Prostate gland (tissue), 2 donors: Measurements from ENCODE around the gene KDM4C. TPM values are rescaled to one million over a fixed set of nuclear protein-coding genes. Genes with fewer than 3 reads are reported as not detected.

Experiments
- DNase-seq: peaks from one replicate; pipeline ENCODE4 v3.0.0-alpha.2; 2019; ENCODE audit warnings: low spot score
- H3K27ac ChIP-seq, 2 donors: fragments of 200-600 bp; sonication (generic); 2 replicates each; pipeline ENCODE4 v1.5.1; 2017 to 2019
- H3K27me3 ChIP-seq: fragments of 200-600 bp; sonication (generic); replicated peaks from 2 replicates; pipeline ENCODE4 v1.5.1; 2019; ENCODE audit not compliant: insufficient read depth
- H3K36me3 ChIP-seq, 2 donors: fragments of 200-600 bp; sonication (generic); 1 replicate in 1 of 2; 2 replicates in 1 of 2; pipeline versions ENCODE4 v1.5.1 to v1.8.1; 2017 to 2019
- H3K4me1 ChIP-seq: fragments of 200-600 bp; sonication (generic); replicated peaks from 2 replicates; pipeline ENCODE4 v1.5.1; 2019
- H3K4me3 ChIP-seq, 2 donors: fragments of 200-600 bp; sonication (generic); 2 replicates each; pipeline ENCODE4 v1.5.1; 2017 to 2019
- H3K9me3 ChIP-seq: fragments of 200-600 bp; sonication (generic); 2 replicates; pipeline ENCODE4 v1.5.1; 2017
- POLR2A ChIP-seq: fragments of 450-650 bp; IDR thresholded peaks from one replicate; pipeline ENCODE4 v1.6.1; 2016; ENCODE audit warnings: antibody characterized with exemption, mild to moderate bottlenecking
- POLR2AphosphoS5 ChIP-seq: sonication (generic); formaldehyde crosslinking; IDR thresholded peaks from one replicate; pipeline ENCODE4 v1.6.1; 2017; ENCODE audit warnings: antibody characterized with exemption
- WGBS: methylation state at CpG from one replicate; pipeline ENCODE4 v1.1.5; 2018; 5-methylcytosine and 5-hydroxymethylcytosine counted together
- intact Hi-C: fragments of 100-400 bp; cut with DNase I; formaldehyde crosslinking; loops from one replicate; pipeline ENCODE4 v1.14.2; 2022
- total RNA-seq, 2 donors: library from RNA; depleted of rRNA; stranded (reverse); fragments of >200 nt; gene quantifications; one replicate each; pipeline ENCODE4 v1.1.0, GENCODE V29; 2016
- TF ChIP-seq, protein P1 (sequence below), 4 experiments: fragments of 200-600 bp in 2 of 4; fragments of 450-650 bp in 2 of 4; sonication (generic) in 2 of 4; IDR thresholded peaks; 1 replicate in 3 of 4; 2 replicates in 1 of 4; pipeline ENCODE4 v1.5.1; 2016 to 2019; ENCODE audit warnings: antibody characterized with exemption in 4 of 4, mild to moderate bottlenecking in 2 of 4, moderate library complexity in 2 of 4

KDM4C gene
- total RNA-seq, 2 donors from 2014 or later = 18.1 to 27.7 TPM

DNA sequence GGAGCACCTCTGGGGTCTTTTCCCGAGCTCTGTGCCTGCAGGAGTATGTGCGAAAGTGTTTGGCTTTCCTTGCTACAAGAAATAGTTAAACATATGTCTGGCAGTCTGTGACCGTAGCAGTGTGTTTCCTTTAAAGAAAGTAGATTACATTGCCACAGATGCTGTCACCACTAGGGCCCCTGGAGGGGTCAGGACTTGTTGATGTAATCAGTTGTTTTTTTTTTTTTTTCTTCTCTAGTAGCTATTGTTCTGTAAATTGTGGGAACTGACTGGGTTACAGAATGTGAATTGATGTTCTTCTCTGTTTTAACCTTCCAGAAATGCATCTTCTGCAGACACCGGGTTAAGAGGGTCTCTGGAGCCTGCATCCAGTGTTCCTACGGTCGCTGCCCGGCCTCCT, 345.6 kb downstream of the KDM4C start:
- intact Hi-C loops = no loop called here
- TF ChIP-seq POLR2A (no peak), POLR2AphosphoS5 (no peak)
- TF ChIP-seq, protein P1, sequence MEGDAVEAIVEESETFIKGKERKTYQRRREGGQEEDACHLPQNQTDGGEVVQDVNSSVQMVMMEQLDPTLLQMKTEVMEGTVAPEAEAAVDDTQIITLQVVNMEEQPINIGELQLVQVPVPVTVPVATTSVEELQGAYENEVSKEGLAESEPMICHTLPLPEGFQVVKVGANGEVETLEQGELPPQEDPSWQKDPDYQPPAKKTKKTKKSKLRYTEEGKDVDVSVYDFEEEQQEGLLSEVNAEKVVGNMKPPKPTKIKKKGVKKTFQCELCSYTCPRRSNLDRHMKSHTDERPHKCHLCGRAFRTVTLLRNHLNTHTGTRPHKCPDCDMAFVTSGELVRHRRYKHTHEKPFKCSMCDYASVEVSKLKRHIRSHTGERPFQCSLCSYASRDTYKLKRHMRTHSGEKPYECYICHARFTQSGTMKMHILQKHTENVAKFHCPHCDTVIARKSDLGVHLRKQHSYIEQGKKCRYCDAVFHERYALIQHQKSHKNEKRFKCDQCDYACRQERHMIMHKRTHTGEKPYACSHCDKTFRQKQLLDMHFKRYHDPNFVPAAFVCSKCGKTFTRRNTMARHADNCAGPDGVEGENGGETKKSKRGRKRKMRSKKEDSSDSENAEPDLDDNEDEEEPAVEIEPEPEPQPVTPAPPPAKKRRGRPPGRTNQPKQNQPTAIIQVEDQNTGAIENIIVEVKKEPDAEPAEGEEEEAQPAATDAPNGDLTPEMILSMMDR (IDR thresholded peaks at IDR 0.05) = no peak
- 96% methylated on average over 7 of the region's 7 CpGs for WGBS

GRCh38 chr9:7103771-7104170, 346.0 kb downstream of the KDM4C start:
- Histone ChIP-seq H3K9me3 (no peaks in the 10 kb centered on the region), H3K4me3 (no peak overlapping the region), H3K27ac (no peak overlapping the region), H3K4me1 (no peaks in the 10 kb centered on the region), H3K27me3 (no peaks in the 10 kb centered on the region), H3K36me3 (peaks cover 0 to 4% of the 10 kb centered on the region in 2 donors)
- TF ChIP-seq POLR2A (no peak), POLR2AphosphoS5 (no peak)
- TF ChIP-seq, protein P1 (IDR thresholded peaks at IDR 0.05) = no peak
- intact Hi-C loops = no loop called here
- DNase-seq = no peak
- 88% methylated on average over 6 of the region's 6 CpGs for WGBS

More for the DNA sequence above, 345.6 kb downstream of the KDM4C start:
- DNase-seq = no peak
- no peaks in the 10 kb centered on the region for H3K9me3 ChIP-seq
- no peaks in the 10 kb centered on the region for H3K27me3 ChIP-seq
- H3K27ac ChIP-seq = no peak overlapping the region
- H3K36me3 ChIP-seq = peaks cover 0 to 4% of the 10 kb centered on the region in 2 donors
- no peak overlapping the region for H3K4me3 ChIP-seq
- no peaks in the 10 kb centered on the region for H3K4me1 ChIP-seq

- intact Hi-C loops = no loop called here
- Histone ChIP-seq H3K27me3 (no peaks in the 10 kb centered on the region), H3K9me3 (no peaks in the 10 kb centered on the region), H3K4me1 (no peaks in the 10 kb centered on the region), H3K4me3 (no peak overlapping the region), H3K27ac (no peak overlapping the region), H3K36me3 (peaks cover 0 to 4% of the 10 kb centered on the region in 2 donors)
- no peak for DNase-seq
- WGBS = 92% methylated on average over 2 of the region's 2 CpGs
- TF ChIP-seq POLR2A (no peak), POLR2AphosphoS5 (no peak)
- TF ChIP-seq, protein P1 (IDR thresholded peaks at IDR 0.05) = no peak
These were observed 346.9 kb downstream of the KDM4C start for GRCh38 chr9:7104625-7105024.

- no peak for DNase-seq
- 91% methylated on average over 2 of the region's 2 CpGs for WGBS
- Histone ChIP-seq H3K27ac (no peak overlapping the region), H3K27me3 (no peaks in the 10 kb centered on the region), H3K9me3 (no peaks in the 10 kb centered on the region), H3K36me3 (peaks cover 0 to 4% of the 10 kb centered on the region in 2 donors), H3K4me3 (no peak overlapping the region), H3K4me1 (no peaks in the 10 kb centered on the region)
- TF ChIP-seq POLR2AphosphoS5 (no peak), POLR2A (no peak)
- TF ChIP-seq, protein P1 (IDR thresholded peaks at IDR 0.05) = no peak
- intact Hi-C loops = no loop called here
These were observed 347.3 kb downstream of the KDM4C start for GRCh38 chr9:7105095-7105494.

- no peaks in the 10 kb centered on the region for H3K27me3 ChIP-seq
- no peaks in the 10 kb centered on the region for H3K36me3 ChIP-seq
- no peak overlapping the region for H3K4me3 ChIP-seq
- TF ChIP-seq POLR2A = no peak
- TF ChIP-seq, protein P1 (IDR thresholded peaks at IDR 0.05) = no peak
- TF ChIP-seq POLR2AphosphoS5 = no peak
- DNase-seq = no peak
- H3K9me3 ChIP-seq = no peaks in the 10 kb centered on the region
- no peak overlapping the region for H3K27ac ChIP-seq
- no peaks in the 10 kb centered on the region for H3K4me1 ChIP-seq
- intact Hi-C loops = no loop called here
These were observed 351.2 kb downstream of the KDM4C start for GRCh38 chr9:7108936-7109335.
